NCI-H748 treated with DMSO at 0.1 percent for 48 hours (cell line): ENCODE measurements around the gene DDX23.

Experiments
- DNase-seq: peaks from one replicate; lab custom pipeline; 2025; lab: John Stamatoyannopoulos, UW

DDX23 gene

DNA sequence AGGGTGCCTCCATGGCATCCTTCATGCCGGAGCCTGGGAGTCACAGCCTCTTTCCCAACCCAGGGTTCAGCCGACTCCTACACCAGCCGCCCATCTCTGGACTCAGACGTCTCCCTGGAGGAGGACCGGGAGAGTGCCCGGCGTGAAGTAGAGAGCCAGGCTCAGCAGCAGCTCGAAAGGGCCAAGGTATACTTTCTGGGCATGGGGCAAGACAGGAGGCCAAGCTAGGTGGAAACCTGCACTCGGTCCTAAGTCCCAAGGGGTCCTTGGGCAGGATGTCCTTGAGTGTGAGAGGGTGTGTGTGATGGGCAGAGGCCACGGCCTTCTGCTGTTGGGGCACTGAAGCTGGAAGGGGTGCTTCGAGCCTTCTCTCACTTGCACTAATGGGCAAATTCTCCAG is 28.7 kb downstream of the DDX23 start:
- no peak for DNase-seq

DNA sequence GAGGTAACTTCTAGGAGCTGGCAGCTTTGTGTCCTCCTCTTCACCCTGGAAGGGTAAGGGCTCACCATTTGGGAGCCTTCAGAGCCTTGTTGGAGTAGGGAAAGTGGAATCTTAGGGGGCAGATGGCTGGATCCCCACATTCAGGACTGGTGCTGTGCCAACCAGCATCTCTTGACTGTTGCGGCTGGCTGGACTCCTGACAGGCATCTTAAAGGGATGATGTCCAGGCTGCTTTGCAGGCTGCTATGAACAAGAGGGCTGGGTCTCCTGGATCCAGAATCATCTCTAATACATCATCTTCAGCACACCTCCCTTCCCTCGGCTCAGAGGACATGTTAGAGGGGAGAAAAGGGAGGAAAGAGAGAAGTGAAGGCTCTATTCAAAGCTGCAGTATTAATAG is 29.3 kb downstream of the DDX23 start:
- DNase-seq, result no peak

DNA sequence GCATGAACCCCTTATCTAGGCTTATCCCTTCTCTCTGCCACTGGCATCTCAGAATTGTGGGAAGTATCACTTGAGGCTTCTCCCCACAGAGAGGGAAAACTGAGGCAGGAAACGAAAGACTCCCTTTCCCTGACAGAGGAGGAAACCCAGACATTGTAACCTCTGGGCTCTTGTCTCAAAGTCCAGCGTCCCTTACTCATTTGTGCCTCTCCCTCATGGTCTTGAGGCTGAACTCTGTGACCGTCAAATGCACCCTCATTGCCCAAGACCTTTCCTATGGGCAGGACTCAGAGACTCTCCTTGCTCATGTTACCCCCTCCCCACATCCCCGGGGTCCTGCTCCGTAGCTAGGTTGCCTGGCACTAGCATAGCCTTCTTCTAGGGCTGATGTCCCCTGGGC is 29.8 kb downstream of the DDX23 start:
- DNase-seq, result no peak

DNA sequence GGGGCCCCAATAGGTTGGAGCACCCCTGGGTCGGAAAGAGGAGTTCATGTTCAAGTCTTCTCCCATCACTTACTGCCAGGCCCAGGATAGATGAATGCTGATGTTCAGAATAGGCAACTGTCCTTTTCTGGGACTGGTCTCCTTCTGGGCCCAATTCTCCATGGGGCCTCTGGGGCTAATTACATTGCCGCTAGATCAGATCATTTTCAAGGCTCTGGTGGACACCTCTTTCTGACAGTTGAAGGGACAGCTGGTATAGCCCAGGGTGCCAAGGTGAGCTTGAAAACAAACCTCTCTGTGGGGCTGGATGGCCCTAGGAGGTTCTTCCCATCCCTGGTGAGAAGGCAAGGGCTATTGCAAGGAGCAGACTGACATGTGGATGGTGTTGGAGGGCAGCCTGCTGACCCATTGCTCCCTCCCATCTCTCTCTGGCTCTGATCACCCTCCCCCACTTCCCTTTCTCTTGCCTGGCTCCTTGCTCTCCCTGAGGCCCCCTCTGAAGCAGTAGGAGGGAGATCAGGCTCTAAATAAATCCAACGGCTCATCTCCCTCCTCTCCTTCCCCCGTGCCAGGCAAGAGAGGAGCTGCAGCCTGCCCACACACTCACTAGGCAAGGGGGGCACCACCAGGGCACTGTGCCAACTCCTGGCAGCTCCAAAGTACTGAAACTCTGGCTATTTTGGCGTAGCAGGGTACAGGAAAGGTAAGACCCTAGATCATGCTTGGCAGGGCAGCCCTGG is 31.8 kb downstream of the DDX23 start:
- DNase-seq, result no peak

DNA sequence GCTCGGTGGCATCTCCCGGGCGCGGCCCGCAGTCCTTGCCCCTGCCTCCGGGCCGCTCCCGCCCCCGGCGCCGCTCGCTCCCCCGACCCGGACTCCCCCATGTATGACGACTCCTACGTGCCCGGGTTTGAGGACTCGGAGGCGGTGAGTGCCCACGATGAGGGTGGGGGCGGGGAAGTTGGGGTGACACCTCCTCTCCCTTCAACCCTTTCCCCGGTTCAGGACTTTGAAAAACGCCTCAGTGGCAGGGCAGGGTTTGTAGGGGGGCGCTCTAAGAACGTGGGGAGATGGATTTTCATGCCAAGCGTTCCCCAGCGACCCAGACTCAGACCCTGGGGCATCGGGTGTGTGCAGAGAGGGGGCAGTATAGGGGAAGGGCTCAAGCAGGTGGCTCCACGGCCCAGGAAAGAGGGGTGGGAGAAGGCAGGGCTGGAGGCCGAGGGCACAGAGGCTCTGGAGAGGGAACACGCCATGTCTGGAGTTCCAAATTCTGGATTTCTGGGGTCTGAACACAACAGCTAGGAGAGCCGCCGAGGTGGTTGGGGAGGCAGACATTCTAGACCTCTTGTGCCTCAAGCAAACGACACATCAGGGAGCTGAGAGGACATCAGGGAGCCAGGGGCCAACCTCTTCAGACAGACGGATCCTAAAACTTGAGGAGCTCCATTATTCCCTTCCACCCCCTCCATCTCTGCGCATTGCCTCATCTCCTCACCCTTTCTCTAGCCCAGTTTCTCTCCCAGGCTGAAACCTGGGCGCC is 33.0 kb downstream of the DDX23 start:
- no peak for DNase-seq

DNA sequence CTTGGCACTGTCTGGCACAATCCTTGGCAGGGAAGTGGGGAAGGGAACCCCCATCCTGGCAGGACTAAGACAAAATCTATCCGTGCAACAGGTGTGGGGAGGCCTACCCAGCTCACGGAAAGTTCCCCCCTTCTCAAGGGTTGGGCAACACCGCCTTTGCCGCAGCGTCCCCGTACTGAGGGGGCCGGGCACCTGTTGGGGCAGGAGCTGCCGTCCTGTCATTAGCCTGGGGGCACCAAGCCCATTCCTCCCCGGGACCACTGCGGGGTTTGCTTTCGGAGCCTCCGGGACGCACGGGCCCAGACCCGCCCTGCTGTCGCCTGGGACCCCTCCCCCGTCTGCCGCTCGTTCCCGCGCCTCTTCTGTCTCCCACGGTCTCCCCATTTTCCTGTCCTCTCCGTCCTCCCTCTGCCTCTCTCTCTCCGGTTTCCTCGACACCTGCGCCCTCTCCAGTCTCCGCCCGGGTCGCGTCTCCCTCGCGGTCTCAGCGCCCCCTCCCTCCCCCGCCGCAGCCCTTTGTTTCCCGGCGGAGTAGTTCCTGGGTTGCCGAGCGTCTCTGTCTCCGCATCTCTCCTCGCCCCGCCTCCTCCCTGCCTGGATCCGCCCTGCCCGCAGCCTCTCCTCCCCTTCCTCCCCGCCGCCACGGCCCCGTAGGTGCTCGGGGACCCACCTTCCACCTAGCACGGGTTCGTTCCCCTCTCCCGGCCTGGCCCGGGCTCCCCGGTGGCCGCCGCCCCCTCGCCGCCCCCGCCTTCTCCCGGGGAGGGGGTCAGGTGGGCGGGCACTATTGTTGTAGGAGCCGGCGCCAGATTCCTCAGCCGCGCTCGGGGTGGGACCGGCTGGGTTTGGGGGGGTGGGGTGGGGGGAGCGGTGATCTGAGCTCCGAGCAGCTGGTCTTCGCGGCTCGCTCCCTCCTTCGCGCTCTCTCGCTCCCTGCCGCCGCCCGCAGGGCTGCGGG is 33.8 kb downstream of the DDX23 start, which contains the start of gene CACNB3:
Gene CACNB3, plus strand, starts transcription at position 624 of the 958 bp plus-strand sequence. CDS start 434 bp downstream, outside the sequence.
- peak; percentile 66 for DNase-seq

DNA sequence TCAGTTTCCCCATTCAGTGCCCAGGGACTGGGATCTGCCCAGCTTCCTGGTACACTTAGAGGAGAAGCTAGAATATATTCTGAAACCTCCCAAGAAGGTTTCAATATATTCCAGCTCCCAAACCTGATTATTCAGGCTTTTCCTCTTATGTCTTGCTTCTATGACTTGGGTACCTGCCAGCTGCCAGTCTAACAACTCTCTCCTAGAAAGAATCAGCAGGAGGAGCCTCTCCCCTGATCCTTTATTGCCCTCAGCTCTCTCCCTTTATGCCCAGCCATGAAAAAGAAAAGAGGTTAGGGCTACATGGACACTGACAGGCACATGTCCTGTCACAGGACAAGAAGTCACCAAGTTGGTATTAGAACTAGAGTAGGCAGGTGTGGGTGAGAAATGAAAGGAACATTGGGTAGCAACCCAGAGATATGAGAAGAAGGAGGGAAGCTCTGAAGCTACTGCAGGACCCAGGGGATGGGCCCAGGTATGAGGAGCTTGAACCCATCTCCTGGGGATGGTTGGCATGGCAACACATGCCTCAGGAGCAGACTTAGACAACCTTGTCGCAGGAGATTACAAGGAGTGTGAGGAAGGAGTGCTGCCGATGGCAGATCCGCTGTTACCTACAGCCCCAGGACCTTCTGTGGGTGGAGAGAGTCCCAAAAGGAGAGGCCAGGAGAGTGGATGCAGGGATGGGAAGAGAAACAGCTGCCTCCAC is 35.7 kb downstream of the DDX23 start:
- no peak for DNase-seq

DNA sequence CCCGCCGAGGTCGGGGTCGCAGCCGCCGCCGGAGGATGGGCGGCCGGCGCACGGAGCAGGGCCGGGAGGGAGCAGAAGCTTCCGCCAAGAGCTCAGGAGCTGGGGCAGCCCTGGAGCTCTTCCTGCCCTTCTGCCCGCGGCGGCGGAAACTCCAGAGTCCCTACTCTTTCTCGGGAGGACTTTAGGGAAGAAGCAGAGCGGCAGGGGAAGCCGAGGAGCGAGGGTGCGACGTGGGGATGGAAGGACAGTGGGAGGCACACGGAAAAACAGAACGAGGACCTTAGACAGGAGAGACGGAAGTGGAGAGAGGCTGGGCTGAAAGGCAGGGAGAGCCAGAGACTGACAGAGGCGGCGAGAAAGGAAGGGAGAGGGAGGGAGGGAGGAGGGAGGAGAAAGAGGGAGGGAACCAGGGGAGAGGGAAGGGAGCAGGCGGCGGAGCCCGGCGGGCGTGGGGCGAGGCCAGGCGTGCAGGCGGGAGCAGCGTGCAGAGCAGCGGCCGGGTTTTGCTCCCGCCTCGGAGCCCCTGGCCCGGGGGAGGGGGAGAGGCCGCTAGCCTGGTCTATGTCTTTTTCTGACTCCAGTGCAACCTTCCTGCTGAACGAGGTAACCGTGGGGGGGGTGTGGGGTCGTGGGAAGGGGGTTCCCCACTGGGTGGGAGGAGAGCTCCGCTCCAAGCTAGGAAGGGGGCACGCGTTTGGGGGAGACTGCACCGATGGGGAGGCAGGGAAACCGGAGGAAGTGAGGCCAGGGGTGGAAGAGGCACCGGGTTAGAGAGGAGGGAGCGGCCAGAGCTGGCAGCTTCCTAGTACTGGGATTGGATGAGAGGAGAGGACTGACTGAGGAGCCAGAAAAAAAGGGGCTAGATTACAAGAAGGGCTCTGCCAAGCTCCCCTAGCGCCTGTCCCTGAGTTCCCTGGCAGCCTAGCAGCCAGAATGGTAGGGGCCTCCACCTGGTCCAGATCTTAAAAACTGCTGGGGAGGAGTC is 36.5 kb downstream of the DDX23 start:
- DNase-seq, result peak; percentile 64

DNA sequence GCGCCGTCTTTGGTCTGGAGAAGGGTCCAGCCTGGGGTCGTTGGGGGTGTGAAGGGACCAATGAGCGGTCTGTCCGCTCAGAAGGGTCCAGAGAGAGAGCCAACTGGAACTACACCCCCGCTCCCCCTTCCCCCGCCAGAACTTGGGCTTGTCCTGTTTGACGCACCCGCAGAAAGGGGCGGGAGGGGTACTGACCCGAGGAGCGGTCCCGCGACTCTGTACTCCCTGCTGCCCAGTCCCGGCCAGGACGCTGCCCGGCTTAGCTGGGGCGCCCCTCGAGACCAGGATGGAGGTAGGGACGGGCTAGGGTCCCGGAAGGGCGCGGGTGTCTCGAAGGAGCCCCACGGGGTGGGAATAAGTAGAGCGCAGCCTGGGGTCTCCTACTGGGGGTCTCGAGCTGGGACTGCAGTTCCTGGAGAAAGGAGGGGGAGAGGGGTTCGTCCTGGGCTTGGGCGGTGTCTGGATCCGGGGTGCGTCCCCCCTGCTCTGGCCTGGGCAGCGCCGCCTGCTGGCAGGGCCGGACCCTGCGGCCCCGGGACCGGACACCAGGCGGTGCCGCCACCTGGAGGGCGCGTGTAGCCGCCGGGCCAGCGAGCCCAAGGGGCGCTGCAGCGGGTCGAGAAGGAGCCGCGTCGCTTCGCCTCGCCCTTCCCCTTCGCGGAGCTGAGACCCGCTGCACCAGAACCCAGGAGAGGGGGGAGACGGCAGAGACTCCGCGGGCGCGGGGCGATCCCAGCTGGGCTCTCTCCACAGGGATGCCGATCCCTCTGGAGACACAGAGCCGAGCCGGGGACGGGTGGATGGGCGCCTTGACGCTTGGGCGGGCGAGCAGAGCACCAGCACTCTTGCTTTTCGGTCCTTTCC is 37.5 kb downstream of the DDX23 start:
- DNase-seq, result peak; percentile 37

DNA sequence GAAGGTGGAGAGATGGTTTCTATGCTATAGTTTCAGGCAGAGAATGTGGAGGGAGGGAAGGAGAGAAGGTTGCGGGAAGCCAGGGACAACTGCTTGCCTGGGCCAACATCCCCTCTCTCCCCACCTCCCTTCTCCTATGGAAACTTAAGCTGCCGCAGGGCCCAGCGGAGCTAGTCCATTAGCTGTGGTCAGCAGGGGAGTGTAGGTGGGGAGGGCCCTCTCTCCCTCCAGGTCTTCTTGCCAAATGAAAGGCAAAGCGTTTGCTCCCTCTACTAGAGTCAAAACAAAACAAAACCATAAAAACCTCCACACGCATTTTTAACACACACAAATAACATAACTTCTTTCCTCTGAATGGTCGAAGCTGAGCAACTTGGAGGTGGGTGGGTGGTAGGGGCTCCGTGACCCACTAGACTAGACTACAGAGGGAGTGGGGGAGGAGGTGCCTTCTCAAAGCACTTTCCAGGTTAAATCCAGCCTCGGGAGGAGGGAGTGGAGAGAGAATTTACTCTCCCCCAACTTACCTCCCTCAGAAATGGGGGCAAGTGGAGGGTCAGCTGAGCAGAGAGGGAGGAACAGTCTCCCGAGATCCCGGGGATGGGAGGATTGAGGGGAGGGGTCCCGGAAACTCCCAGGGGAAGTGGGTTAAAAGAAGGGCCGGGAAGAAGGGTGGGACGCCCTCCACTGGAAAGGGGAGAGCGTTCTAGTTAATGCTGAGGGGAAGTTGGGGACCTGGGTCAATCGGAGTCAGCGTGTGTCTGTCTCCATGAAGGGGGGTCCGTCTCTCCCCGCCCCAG is 38.3 kb downstream of the DDX23 start:
- no peak for DNase-seq

DNA sequence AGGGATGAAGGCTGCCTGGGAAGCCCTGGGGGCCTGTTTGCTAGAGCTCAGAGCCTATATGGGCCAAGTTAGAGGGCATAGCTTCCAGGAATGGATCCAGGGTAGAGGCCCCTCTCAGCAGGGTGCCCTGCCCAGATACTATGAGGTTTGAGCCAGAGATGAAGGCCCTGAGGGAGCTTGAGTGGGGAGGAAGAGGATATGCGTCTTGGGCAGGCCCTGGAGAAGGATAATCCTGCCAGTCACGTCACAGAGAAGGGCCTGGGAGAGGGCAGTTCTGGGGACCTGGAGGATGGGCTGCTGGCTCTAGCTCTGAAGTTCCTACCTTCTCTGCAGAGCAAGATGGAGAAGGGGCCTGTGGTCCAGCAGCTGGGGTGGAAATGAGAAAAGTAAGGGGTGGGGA is 39.6 kb downstream of the DDX23 start:
- DNase-seq, result no peak

DNA sequence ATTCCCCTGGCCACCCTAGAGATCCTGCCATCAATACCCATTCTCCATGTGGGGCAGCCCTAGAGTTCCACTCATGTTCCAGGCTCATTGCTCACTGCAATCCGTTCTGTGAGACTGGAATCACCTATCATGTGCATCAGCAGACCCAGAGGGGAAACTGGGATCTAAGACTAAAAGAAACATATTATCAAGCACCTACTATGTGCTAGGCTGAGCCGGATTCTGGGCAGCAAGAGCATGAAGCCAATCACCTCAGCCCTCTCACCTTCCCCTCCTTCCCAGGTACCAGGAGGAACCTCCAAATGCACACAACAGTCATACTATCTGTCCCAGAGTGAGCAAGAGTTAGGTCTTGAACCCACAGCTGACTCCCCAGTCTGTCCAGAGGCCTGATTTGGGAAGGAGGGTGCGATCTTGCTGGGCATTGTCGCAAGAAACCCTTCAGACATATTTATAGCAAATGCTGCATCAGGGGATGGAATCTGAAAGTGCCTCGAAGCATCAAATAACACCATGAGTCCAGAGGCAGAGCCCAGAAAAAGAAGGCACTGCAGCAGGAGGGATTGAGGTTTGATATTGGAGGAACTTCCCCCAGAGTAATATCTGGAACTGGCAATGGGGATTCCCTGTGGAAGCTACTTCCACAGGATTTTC is 40.4 kb downstream of the DDX23 start:
- DNase-seq, result no peak

DNA sequence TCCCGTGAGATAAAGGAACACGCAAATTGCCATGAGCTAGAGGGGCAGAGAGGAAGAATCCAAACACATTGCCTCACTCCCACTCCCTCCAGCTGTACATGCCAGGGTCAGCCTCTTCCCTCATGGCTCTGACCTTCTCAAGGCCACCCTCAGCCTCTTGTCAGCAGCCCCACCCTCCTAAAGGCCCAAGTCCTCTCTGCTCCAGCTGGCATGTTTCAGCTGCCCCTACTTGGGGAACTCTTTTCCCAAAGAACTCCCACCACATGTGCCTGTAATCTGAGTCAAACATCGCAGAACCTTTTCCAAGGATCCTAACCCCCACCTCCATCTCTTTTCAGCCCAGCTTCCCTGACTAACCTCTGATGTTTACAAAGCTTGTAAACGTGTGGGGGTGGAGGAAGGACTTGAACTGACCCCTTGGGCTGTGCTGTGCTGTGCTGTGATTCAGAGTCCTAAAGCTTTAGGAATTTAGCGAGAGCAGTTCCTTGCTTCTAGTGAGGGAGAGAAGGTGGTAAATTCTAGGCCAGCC is 41.0 kb downstream of the DDX23 start:
- DNase-seq, result no peak

DNA sequence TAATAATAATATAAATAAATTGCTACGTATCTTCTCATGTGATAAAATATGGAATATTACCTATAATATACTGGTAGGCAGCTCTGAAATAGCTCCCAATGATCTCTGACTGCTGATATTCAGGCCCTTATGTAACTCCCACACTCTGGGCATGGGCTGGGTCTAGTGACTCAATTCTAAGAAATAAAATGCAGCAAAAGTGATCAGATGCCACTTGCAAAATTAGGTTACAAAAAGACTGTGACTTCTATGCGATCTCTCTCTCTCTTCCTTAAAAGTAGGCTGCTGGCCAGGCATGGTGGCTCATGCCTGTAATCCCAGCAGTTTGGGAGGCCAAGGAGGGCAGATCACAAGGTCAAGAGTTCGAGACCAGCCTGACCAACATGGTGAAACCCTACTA is 44.0 kb downstream of the DDX23 start:
- no peak for DNase-seq

DNA sequence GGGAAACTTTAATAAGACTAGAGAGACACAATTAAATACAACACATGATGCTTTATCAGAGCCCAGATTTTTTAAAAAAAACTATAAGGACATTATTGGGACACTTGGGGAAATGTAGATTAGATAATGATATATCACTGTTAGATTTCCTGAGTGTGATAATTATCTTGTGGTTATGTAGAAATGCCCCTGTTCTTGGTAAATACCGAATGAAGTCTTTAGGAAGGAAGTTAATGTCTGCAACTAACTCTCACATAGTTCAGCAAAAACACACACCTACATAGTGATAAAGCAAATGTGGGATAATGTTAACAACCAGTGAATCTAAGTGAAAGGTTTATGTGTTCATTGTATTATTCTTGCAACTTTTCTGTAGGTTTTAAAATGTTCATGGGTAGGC is 48.3 kb downstream of the DDX23 start:
- no peak for DNase-seq

DNA sequence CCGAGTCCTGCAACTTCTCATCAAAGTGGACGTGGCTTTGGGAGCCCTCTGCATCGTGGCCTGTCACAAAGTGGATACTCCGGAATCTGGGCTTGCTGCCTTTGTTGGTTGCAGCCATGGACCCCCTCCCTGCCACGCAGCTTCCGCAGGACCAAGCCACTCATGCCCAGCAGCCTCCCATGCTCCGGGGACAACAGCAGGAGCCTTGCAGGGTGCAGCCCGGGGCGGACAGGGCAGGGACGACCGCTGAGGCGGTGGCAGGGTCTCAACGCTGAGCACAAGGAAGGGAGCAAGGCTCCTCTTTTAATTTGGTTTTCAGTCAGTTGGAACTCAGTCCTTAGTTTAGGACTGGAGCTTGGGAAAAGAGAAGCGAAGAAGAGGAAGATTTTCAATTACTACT is 51.0 kb downstream of the DDX23 start:
- DNase-seq, result no peak

DNA sequence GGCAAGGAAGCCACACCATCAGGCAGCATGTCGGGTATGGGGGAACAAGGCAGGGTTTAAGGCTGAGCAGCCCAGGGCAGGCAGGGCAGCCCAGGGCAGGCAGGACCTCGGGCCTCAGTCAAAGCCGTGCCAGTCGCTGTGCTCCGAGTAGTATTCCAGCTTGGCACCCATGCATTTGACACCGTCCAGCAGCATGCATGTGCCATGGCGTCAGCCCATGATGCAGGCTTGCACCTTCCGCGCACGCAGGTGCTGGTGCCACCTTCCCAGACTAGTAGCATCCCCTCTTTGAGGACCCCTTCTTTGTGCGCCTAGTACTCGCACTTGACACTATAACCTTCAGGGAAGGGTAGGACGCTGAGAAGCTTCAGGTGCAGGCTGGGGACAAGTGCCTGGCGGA is 51.5 kb downstream of the DDX23 start:
- no peak for DNase-seq

DNA sequence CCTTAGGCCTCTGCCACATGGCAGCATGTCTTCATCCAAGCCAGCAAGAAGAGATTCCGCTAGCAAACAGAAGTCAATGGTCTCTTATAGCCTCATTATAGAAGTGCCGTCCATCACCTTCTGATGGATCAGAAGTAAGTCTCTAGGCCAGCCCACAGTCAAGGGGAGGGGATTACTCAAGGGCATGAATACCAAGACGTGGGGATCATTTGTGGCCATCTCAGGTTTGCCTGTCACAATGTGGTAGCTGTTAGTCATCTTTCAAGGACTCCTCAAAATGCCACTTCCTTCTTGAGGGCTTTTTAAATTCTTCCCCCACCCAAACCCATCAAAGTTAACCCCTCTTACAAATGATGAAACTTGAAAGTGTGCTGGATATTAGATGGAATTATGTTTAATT is 55.0 kb downstream of the DDX23 start:
- no peak for DNase-seq
